GM12878 (cell line): ENCODE data around the gene TREML2. TPM values are rescaled to one million over a fixed set of nuclear protein-coding genes. Genes with fewer than 3 reads are reported as not detected.

Source experiments
- ATAC-seq: fragments of 200-7000 bp; cut with Tn5 transposase; 3 replicates; pipeline ENCODE4 v1.9.1; 2020; ENCODE audit warnings: mild to moderate bottlenecking, moderate library complexity
- BruUV-seq: library from RNA; stranded (reverse); fragments of 400-500 nt; replicated peaks from 2 replicates; lab custom pipeline; 2021; lab: Mats Ljungman, UMichigan
- CTCF ChIA-PET: fragments of 300-600 bp; sonication (Branson Sonifier 250); formaldehyde crosslinking; extraction: SDS; loops from one replicate; lab custom pipeline; 2021; ENCODE audit warnings: inconsistent platforms; lab: Yijun Ruan, JAX
- POLR2A ChIA-PET: fragments of 350-600 bp; formaldehyde crosslinking; extraction: SDS; loops from one replicate; lab custom pipeline; 2021; ENCODE audit warnings: inconsistent platforms; lab: Charles Lee
- RAD21 ChIA-PET: fragments of 300-600 bp; sonication (Branson Sonifier 250); formaldehyde crosslinking; loops from one replicate; lab custom pipeline; 2023; ENCODE audit warnings: antibody characterized with exemption; ENCODE audit not compliant: unreplicated experiment; lab: Charles Lee
- SMC1A ChIA-PET: fragments of 300-600 bp; sonication (Branson Sonifier 250); formaldehyde crosslinking; loops from one replicate; lab custom pipeline; 2023; ENCODE audit not compliant: unreplicated experiment, uncharacterized antibody; lab: Charles Lee
- DNase-seq: peaks from one replicate; pipeline ENCODE4 v3.0.0-alpha.2; 2011; ENCODE audit warnings: low read depth, low spot score
- FAIRE-seq: peaks from 3 replicates; lab custom pipeline; 2011; peaks lifted over from hg19 to GRCh38; lab: Jason Lieb, UNC
- H2AFZ ChIP-seq: 2 replicates; pipeline ENCODE4 v1.6.0; 2011; ENCODE audit warnings: low read depth, low read length, control low read depth; ENCODE audit not compliant: control insufficient read depth
- H3K27ac ChIP-seq: 2 replicates; pipeline ENCODE4 v1.5.1; 2011; ENCODE audit warnings: control low read depth; ENCODE audit not compliant: control insufficient read depth, insufficient read depth
- H3K27me3 ChIP-seq, 2 experiments: replicated peaks in 1 of 2; 2 replicates each; pipeline versions ENCODE4 v1.6.0 to v1.6.1; 2011; ENCODE audit warnings: low read length in 1 of 2; ENCODE audit not compliant: control insufficient read depth in 2 of 2, insufficient read depth in 2 of 2
- H3K36me3 ChIP-seq, 2 experiments: 2 replicates each; pipeline ENCODE4 v1.5.1; 2011; ENCODE audit warnings: low read length in 1 of 2; ENCODE audit not compliant: control insufficient read depth in 2 of 2, insufficient read depth in 2 of 2
- H3K4me1 ChIP-seq: 2 replicates; pipeline ENCODE4 v1.6.1; 2011; ENCODE audit warnings: mild to moderate bottlenecking, low read length, moderate library complexity, mixed read lengths; ENCODE audit not compliant: control insufficient read depth, insufficient read depth
- H3K4me2 ChIP-seq: 2 replicates; pipeline ENCODE4 v1.6.0; 2011; ENCODE audit warnings: control low read depth; ENCODE audit not compliant: control insufficient read depth, insufficient read depth
- H3K4me3 ChIP-seq: fragments of 200-600 bp; sonication (generic); 2 replicates; pipeline ENCODE4 v1.5.1; 2016
- H3K79me2 ChIP-seq: 2 replicates; pipeline ENCODE4 v1.6.0; 2011; ENCODE audit warnings: low read length; ENCODE audit not compliant: control insufficient read depth, insufficient read depth
- H3K9ac ChIP-seq: 2 replicates; pipeline ENCODE4 v1.8.0; 2011; ENCODE audit warnings: low read length, control low read depth, mixed read lengths; ENCODE audit not compliant: control insufficient read depth, insufficient read depth
- H3K9me3 ChIP-seq: replicated peaks from 3 replicates; pipeline ENCODE4 v1.5.1; 2011; ENCODE audit warnings: mild to moderate bottlenecking, low read length; ENCODE audit not compliant: control insufficient read depth, insufficient read depth
- H4K20me1 ChIP-seq: 2 replicates; pipeline ENCODE4 v1.6.0; 2011; ENCODE audit not compliant: control insufficient read depth, insufficient read depth
- BRCA1 ChIP-seq: IDR thresholded peaks from 2 replicates; pipeline ENCODE4 v1.6.1; 2011; ENCODE audit warnings: low read depth, low read length, improper control_type of control experiment
- PAX5 ChIP-seq: IDR thresholded peaks from 2 replicates; pipeline ENCODE4 v1.6.1; 2011; ENCODE audit warnings: low read depth, low read length, borderline replicate concordance
- REST ChIP-seq: IDR thresholded peaks from 2 replicates; pipeline ENCODE4 v1.6.1; 2012; ENCODE audit warnings: mild to moderate bottlenecking, low read depth, low read length
- SPI1 ChIP-seq: IDR thresholded peaks from 2 replicates; pipeline ENCODE4 v1.6.1; 2011; ENCODE audit warnings: low read depth, mild to moderate bottlenecking, low read length, moderate library complexity, borderline replicate concordance; ENCODE audit not compliant: insufficient read depth
- WGBS: methylation state at CpG from one replicate; pipeline ENCODE4 v1.1.6; 2016; ENCODE audit warnings: low lambda C conversion rate; ENCODE audit not compliant: insufficient replicate concordance, insufficient coverage; ENCODE audit errors: missing lambda C conversion rate; 5-methylcytosine and 5-hydroxymethylcytosine counted together
- in situ Hi-C: fragments of 300-500 bp; cut with MboI; formaldehyde crosslinking; loops from 9 replicates; pipeline ENCODE4 v1.14.3; 2018; ENCODE audit warnings: mixed read lengths
- intact Hi-C: fragments of 100-400 bp; cut with micrococcal nuclease; formaldehyde crosslinking; loops from one replicate; pipeline ENCODE4 v1.14.2; 2022; ENCODE audit not compliant: unreplicated experiment
- polyA plus RNA-seq, 11 experiments: library from polyadenylated mRNA; depleted of rRNA in 4 of 11; unstranded in 6 of 11; stranded (reverse) in 5 of 11; fragments of >200 nt; fragmentation: Nextera tagmentation in 4 of 11; fragmentation: Illumina TruSeq in 1 of 11; extraction: Ambion mirVana in 4 of 11; extraction: Trizol in 1 of 11; gene quantifications; 1 replicate in 1 of 11; 2 replicates in 10 of 11; pipeline versions ENCODE4 v1.2.1 to v1.2.3, GENCODE V29; 2011 to 2016; ENCODE audit warnings: inconsistent platforms in 2 of 11, missing spikeins in 2 of 11, low read depth in 1 of 11
- total RNA-seq, 4 experiments: library from RNA; depleted of rRNA in 3 of 4; stranded (reverse); fragments of >200 nt in 3 of 4; fragmentation: Illumina TruSeq in 1 of 4; extraction: Trizol in 1 of 4; gene quantifications; 2 replicates each; pipeline versions ENCODE4 v1.2.1 to v1.2.3, GENCODE V29; 2013 to 2021

Gene TREML2
- total and polyA plus RNA-seq, 10 of the 15 experiments (the other 5 are each of a cell fraction or from before 2014, with no cell fraction given), result 0.49 to 9.1 (median 7.3) TPM

DNA sequence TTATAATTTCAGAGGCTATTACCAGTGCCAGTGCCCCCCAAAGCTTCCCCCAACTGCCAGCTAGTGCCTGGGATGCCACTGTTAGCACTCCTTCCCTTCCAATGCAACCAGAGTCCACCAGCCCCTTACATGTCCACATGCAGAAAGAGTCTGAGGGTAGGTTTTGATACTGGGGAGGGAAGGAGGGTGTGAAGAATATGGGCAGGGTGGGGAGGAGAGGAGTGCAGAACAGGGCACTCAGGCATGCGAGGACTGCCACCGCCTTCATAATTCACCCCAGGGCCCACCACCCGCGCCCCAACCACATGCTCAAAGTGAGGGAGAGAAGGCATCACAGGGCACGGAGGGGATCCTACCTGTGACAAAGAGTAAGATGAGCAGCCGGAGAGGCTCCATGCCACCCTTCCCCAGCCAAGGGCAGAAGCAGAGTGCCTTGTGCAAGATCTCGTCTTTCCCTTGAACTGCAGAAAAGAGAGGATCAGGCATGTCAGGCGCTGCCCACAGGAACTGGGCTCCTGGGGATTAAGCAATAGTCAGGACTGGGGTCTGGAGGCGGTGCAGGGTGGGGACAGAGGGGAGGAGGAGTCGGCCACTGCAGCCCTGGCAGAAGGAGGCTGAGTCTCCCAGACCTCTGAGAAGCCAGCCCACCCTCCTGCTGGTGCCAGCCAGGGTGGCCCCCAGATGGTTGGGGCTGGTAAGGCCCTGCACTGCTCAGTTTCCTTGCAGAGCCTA lies 38.1 kb downstream of the TREML2 start, which contains the start of gene TREM2:
TREM2 (minus strand) TSS at position 430 of the 732 bp plus-strand sequence; CDS start at position 396, 34 bp downstream.
- H3K36me3 ChIP-seq, result no peaks in the 10 kb centered on the region
- H3K27me3 ChIP-seq, result peaks cover 0 to 2% of the 10 kb centered on the region in 2 experiments; a peak in 1 of 4 replicates
- H3K9ac ChIP-seq, result no peak within 1 kb of the TSS
- ChIA-PET CTCF (no interaction called here), RAD21 (no interaction called here), POLR2A (no interaction called here), SMC1A (no interaction called here)
- no peak within 1 kb of the TSS for H3K4me3 ChIP-seq
- no peak within 1 kb of the TSS for H3K4me2 ChIP-seq
- intact Hi-C loops, result no loop called here
- H3K9me3 ChIP-seq, result no peaks in the 10 kb centered on the region
- no peaks in the 10 kb centered on the region for H4K20me1 ChIP-seq
- no peaks in the 10 kb centered on the region for H3K4me1 ChIP-seq
- FAIRE-seq (no peak), ATAC-seq (no peak), DNase-seq (no peak)
- in situ Hi-C loops, result no loop called here
- no peak within 1 kb of the TSS for H2AFZ ChIP-seq
- TF ChIP-seq REST (no peak), SPI1 (no peak), PAX5 (no peak), BRCA1 (no peak)
- H3K79me2 ChIP-seq, result no peaks in the 10 kb centered on the region
- 36% methylated on average over 10 of the region's 10 CpGs for WGBS
- BruUV-seq, result no TSS peak
- H3K27ac ChIP-seq, result no peak within 1 kb of the TSS
